Mesodermal cell (in vitro differentiated cells): Measurements from ENCODE around the gene GNG13.

Experiments
- H3K27ac ChIP-seq: 2 replicates; pipeline ENCODE4 v1.7.0; 2013; ENCODE audit warnings: mild to moderate bottlenecking, low read depth, low read length, moderate library complexity; ENCODE audit not compliant: severe bottlenecking
- H3K36me3 ChIP-seq: 2 replicates; pipeline ENCODE4 v1.7.1; 2013; ENCODE audit warnings: mild to moderate bottlenecking, low read length, moderate library complexity; ENCODE audit not compliant: control insufficient read depth, insufficient read depth
- H3K4me1 ChIP-seq: one replicate; pipeline ENCODE4 v1.7.1; 2013; ENCODE audit warnings: mild to moderate bottlenecking, low read length; ENCODE audit not compliant: insufficient read depth, control insufficient read depth, poor library complexity, severe bottlenecking
- H3K4me3 ChIP-seq: 2 replicates; pipeline ENCODE4 v1.7.0; 2013; ENCODE audit warnings: low read length, control low read depth, mild to moderate bottlenecking; ENCODE audit not compliant: insufficient read depth, poor library complexity, severe bottlenecking; ENCODE audit errors: extremely low read depth
- H3K9me3 ChIP-seq: 2 replicates; pipeline ENCODE4 v1.7.1; 2013; ENCODE audit warnings: mild to moderate bottlenecking, low read length, moderate library complexity; ENCODE audit not compliant: control insufficient read depth
- WGBS, 2 experiments: methylation state at CpG; one replicate each; pipeline ENCODE4 v1.1.5; 2013; ENCODE audit warnings: missing lambda C conversion rate in 2 of 2; ENCODE audit not compliant: insufficient coverage in 2 of 2; 5-methylcytosine and 5-hydroxymethylcytosine counted together

GNG13 gene

GRCh38 chr16:831571-832413 lies 31.3 kb upstream of the GNG13 start:
- Histone ChIP-seq H3K4me3 (no peak overlapping the region), H3K9me3 (peaks cover 11% of the 10 kb centered on the region), H3K27ac (no peak overlapping the region), H3K36me3 (no peaks in the 10 kb centered on the region), H3K4me1 (no peaks in the 10 kb centered on the region)
- 92 to 98% methylated on average over 22 to 24 of the region's 27 CpGs for WGBS, 2 experiments

- Histone ChIP-seq H3K4me1 (no peaks in the 10 kb centered on the region), H3K27ac (no peak overlapping the region), H3K4me3 (no peak overlapping the region), H3K9me3 (peaks cover 6% of the 10 kb centered on the region), H3K36me3 (no peaks in the 10 kb centered on the region)
- WGBS, 2 experiments, result 90 to 94% methylated on average over 21 to 23 of the region's 24 CpGs
These were observed 30.5 kb upstream of the GNG13 start for GRCh38 chr16:830871-831570.

DNA sequence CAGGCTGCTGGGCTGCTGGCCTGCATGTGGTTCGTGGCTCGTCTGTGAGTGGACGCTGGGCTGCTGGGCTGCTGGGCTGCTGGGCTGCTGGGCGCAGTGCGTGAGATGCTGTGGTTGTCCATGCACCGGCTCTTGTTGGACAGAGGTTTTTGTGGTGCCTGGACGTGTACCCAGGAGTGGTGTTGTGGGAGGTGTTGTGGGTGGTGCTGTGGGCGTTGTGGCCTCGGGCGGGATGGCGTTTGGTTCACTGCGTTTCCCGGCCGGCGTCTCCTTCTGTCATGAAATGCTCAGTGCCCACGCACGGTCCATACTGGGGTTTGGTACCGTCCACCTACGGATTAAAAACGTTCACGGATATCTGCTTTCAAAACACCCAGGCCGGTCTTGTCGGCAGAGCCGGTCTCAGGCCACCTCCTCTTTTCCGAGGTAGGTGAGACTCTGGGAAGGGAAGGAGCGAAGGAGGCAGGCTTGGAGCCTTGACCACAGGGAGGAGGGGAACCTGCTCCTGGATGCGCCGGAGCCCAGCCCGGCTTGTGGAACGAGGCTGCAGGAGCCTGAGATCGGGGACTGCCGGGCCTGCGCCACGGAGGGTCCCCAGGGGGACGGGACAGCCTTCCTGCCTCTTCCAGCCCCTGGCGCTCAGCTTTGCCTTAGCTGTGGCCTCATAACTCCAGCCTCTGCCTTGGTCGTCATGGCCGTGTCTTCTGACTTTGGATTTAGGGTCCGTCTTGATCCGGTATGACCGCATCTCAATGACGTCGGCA lies 29.8 kb upstream of the GNG13 start:
- H3K4me3 ChIP-seq, result no peak overlapping the region
- H3K27ac ChIP-seq, result no peak overlapping the region
- 95 to 96% methylated on average over 39 to 43 of the region's 43 CpGs for WGBS, 2 experiments
- H3K36me3 ChIP-seq, result no peaks in the 10 kb centered on the region
- H3K9me3 ChIP-seq, result no peaks in the 10 kb centered on the region
- H3K4me1 ChIP-seq, result no peaks in the 10 kb centered on the region

DNA sequence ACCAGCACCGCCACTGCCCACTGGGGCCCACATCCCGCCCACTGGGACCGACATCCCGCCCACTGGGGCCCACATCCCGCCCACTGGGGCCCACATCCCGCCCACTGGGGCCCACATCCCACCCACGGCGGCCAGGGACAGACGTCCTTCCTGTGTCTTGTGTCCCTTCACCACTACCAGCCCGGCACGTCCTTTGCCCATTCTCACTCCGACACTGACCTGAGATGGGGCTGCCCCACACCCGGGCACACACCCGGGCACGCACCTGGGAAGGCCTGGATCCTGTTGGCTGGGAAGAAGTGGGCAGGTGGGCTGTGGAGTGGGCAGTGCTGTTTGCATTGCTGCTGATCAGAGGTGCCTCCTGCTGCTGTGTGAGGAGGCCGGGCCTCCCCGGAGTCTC lies 28.4 kb upstream of the GNG13 start:
- Histone ChIP-seq H3K36me3 (no peaks in the 10 kb centered on the region), H3K4me1 (no peaks in the 10 kb centered on the region), H3K9me3 (no peaks in the 10 kb centered on the region), H3K4me3 (no peak overlapping the region), H3K27ac (no peak overlapping the region)
- WGBS, 2 experiments, result 87 to 90% methylated on average over 4 to 17 of the region's 17 CpGs

- Histone ChIP-seq H3K9me3 (no peaks in the 10 kb centered on the region), H3K36me3 (no peaks in the 10 kb centered on the region), H3K4me3 (no peak overlapping the region), H3K27ac (no peak overlapping the region), H3K4me1 (no peaks in the 10 kb centered on the region)
- WGBS, 2 experiments, result 92 to 99% methylated on average over 20 to 24 of the region's 24 CpGs
These were observed 27.0 kb upstream of the GNG13 start for GRCh38 chr16:827513-827912.

DNA sequence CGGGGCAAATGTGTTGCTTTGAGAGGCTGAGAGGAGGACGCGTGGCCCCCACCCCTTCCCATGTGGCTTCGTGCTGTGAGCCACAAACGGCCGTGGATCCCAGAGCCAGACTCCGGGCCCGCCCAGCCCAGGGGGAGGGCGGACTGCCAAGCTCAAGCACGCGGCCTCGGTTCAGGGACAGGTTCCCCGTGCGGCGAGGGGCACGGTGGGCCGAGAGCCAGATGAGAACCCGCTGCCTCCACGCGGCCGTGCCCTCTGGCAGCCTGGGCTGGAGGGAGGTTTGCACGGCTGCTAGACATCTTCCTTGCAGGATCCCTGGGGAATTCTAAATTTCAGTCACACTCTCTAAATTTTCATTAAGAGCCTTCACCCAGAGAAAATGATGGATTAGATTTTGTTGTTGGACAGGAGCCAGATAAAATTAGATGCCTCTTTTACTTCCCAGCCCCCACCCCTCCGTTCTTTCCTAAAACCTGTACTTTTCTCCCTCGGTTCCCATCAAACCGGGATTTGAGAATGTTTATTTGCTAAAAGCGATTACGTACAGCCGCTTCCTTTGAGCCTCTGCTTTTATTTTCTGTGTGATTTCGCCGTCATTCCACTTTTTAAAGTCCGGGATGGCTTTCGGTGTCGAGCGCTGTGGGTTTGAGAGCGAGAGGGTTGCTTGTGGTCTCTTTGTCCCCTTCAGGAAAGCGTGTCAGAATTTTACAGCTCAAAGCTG lies 25.0 kb upstream of the GNG13 start:
- Histone ChIP-seq H3K36me3 (no peaks in the 10 kb centered on the region), H3K27ac (no peak overlapping the region), H3K4me3 (no peak overlapping the region), H3K9me3 (no peaks in the 10 kb centered on the region), H3K4me1 (no peaks in the 10 kb centered on the region)
- WGBS, 2 experiments, result 89 to 90% methylated on average over 30 to 36 of the region's 36 CpGs

- no peak overlapping the region for H3K4me3 ChIP-seq
- no peak overlapping the region for H3K27ac ChIP-seq
- WGBS, 2 experiments, result 95% methylated on average over 22 to 25 of the region's 25 CpGs
- no peaks in the 10 kb centered on the region for H3K36me3 ChIP-seq
- H3K9me3 ChIP-seq, result no peaks in the 10 kb centered on the region
- no peaks in the 10 kb centered on the region for H3K4me1 ChIP-seq
These were observed 24.1 kb upstream of the GNG13 start for GRCh38 chr16:824601-825000.

DNA sequence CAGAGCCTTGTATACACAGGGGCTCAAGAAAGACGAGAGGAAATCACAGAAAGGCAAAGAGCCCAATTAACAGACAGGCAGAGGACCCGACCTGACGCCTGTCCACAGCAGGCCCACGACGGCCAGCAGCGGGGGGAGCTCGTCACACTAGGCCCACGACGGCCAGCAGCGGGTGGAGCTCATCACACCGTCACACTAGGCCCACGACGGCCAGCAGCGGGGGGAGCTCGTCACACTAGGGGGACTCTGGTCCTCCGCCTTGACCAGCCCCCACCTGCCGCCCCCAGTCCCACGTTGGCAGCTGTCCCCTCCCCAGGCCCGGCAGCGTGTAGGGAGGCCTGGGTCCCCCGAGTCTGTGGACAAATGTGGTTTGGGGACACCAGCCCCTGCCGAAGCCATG lies 23.7 kb upstream of the GNG13 start:
- no peaks in the 10 kb centered on the region for H3K4me1 ChIP-seq
- WGBS, 2 experiments, result 93% methylated on average over 16 to 20 of the region's 22 CpGs
- H3K9me3 ChIP-seq, result no peaks in the 10 kb centered on the region

DNA sequence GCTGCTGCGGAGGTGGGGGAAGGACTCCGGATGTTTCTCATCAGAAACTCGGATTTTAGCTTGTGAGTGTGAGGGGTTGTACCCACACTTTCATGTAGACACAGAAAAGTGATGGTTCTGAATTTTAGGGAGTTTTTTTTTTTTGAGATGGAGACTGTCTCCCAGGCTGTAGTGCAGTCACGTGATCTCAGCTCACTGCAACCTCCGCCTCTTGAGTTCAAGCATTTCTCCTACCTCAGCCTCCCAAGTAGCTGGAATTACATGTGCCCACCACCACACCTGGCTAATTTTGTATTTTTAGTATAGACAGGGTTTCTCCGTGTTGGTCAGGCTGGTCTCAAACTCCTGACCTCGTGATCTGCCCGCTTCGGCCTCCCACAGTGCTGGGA lies 22.4 kb upstream of the GNG13 start:
- Histone ChIP-seq H3K27ac (no peak overlapping the region), H3K4me1 (no peaks in the 10 kb centered on the region), H3K4me3 (no peak overlapping the region), H3K36me3 (no peaks in the 10 kb centered on the region), H3K9me3 (no peaks in the 10 kb centered on the region)
- 89 to 98% methylated on average over 6 to 7 of the region's 9 CpGs for WGBS, 2 experiments

More for the DNA sequence above, 23.7 kb upstream of the GNG13 start:
- no peak overlapping the region for H3K4me3 ChIP-seq
- H3K27ac ChIP-seq, result no peak overlapping the region
- H3K36me3 ChIP-seq, result no peaks in the 10 kb centered on the region

GRCh38 chr16:822174-822908 lies 21.8 kb upstream of the GNG13 start:
- no peaks in the 10 kb centered on the region for H3K9me3 ChIP-seq
- no peak overlapping the region for H3K27ac ChIP-seq
- H3K36me3 ChIP-seq, result no peaks in the 10 kb centered on the region
- no peaks in the 10 kb centered on the region for H3K4me1 ChIP-seq
- 92 to 95% methylated on average over 15 to 18 of the region's 21 CpGs for WGBS, 2 experiments
- no peak overlapping the region for H3K4me3 ChIP-seq
